IMR-90 (cell line): Measurements from ENCODE around the gene NREP. TPM values are rescaled to one million over a fixed set of nuclear protein-coding genes. Genes with fewer than 3 reads are reported as not detected.
A peak's percentile ranks its signal among the peaks of the same experiment; 100 is the strongest.

Experiments used
- ATAC-seq: fragments of 200-7000 bp; cut with Tn5 transposase; 2 replicates; pipeline ENCODE4 v1.9.1; 2020; ENCODE audit warnings: low read depth, mild to moderate bottlenecking, moderate library complexity
- BruUV-seq: library from RNA; stranded (reverse); fragments of 400-500 nt; replicated peaks from 2 replicates; lab custom pipeline; 2021; lab: Mats Ljungman, UMichigan
- CTCF ChIA-PET: fragments of 300-600 bp; formaldehyde crosslinking; extraction: SDS; loops from one replicate; lab custom pipeline; 2021; ENCODE audit warnings: antibody characterized with exemption; lab: Yijun Ruan, JAX
- POLR2A ChIA-PET: fragments of 300-600 bp; sonication (Branson Sonifier 250); formaldehyde crosslinking; loops from one replicate; lab custom pipeline; 2022; ENCODE audit warnings: antibody characterized with exemption; ENCODE audit not compliant: unreplicated experiment; lab: Charles Lee
- DNase-seq: peaks from one replicate; pipeline ENCODE4 v3.0.0; 2013
- H2AFZ ChIP-seq: replicated peaks from 2 replicates; pipeline ENCODE3; 2013; ENCODE audit warnings: low read length, mild to moderate bottlenecking; ENCODE audit not compliant: poor library complexity
- H2AK5ac ChIP-seq: 2 replicates; pipeline ENCODE4 v1.6.1; 2013; ENCODE audit warnings: low read depth, low read length, inconsistent platforms
- H2AK9ac ChIP-seq: replicated peaks from 2 replicates; pipeline ENCODE3; 2013; ENCODE audit warnings: mild to moderate bottlenecking, low read depth, low read length, moderate library complexity; ENCODE audit not compliant: poor library complexity
- H2BK120ac ChIP-seq: 2 replicates; pipeline ENCODE4 v1.6.1; 2013; ENCODE audit warnings: low read depth, low read length, inconsistent platforms
- H2BK15ac ChIP-seq: 3 replicates; pipeline ENCODE4 v1.6.1; 2013; ENCODE audit warnings: low read depth, low read length, inconsistent platforms
- H2BK20ac ChIP-seq: 2 replicates; pipeline ENCODE4 v1.6.1; 2013; ENCODE audit warnings: low read depth, mild to moderate bottlenecking, inconsistent platforms, low read length, moderate library complexity
- H2BK5ac ChIP-seq: 2 replicates; pipeline ENCODE4 v1.6.1; 2013; ENCODE audit warnings: mild to moderate bottlenecking, low read depth, low read length, inconsistent platforms; ENCODE audit not compliant: poor library complexity, severe bottlenecking
- H3K14ac ChIP-seq: replicated peaks from 2 replicates; pipeline ENCODE4 v1.6.1; 2013; ENCODE audit warnings: low read depth, low read length, inconsistent platforms
- H3K18ac ChIP-seq: 2 replicates; pipeline ENCODE4 v1.6.1; 2013; ENCODE audit warnings: low read depth, low read length, control low read depth
- H3K23ac ChIP-seq: 2 replicates; pipeline ENCODE4 v1.6.1; 2013; ENCODE audit warnings: low read depth, low read length, inconsistent platforms
- H3K27ac ChIP-seq: 2 replicates; pipeline ENCODE4 v1.5.1; 2013; ENCODE audit warnings: mild to moderate bottlenecking, control low read depth, low read length; ENCODE audit not compliant: insufficient read depth
- H3K27me3 ChIP-seq: 2 replicates; pipeline ENCODE4 v1.6.1; 2013; ENCODE audit warnings: low read length; ENCODE audit not compliant: control insufficient read depth, insufficient read depth
- H3K36me3 ChIP-seq: 2 replicates; pipeline ENCODE4 v1.6.1; 2013; ENCODE audit warnings: low read length, mixed read lengths; ENCODE audit not compliant: control insufficient read depth, insufficient read depth
- H3K4ac ChIP-seq: 2 replicates; pipeline ENCODE4 v1.6.1; 2013; ENCODE audit warnings: low read depth, low read length, inconsistent platforms
- H3K4me1 ChIP-seq: 2 replicates; pipeline ENCODE4 v1.6.1; 2013; ENCODE audit warnings: low read length, mixed read lengths; ENCODE audit not compliant: control insufficient read depth, insufficient read depth
- H3K4me2 ChIP-seq: 2 replicates; pipeline ENCODE4 v1.6.1; 2013; ENCODE audit warnings: low read depth, mild to moderate bottlenecking, control low read depth, low read length, moderate library complexity
- H3K4me3 ChIP-seq: 2 replicates; pipeline ENCODE4 v1.5.1; 2013; ENCODE audit warnings: low read depth, mild to moderate bottlenecking, control low read depth, low read length, moderate library complexity; ENCODE audit not compliant: insufficient read depth
- H3K56ac ChIP-seq: 2 replicates; pipeline ENCODE4 v1.6.1; 2013; ENCODE audit warnings: low read length, inconsistent platforms; ENCODE audit not compliant: insufficient read depth; ENCODE audit errors: extremely low read depth
- H3K79me1 ChIP-seq, 2 experiments: 2 replicates each; pipeline ENCODE4 v1.6.1; 2013; ENCODE audit warnings: low read length in 2 of 2, inconsistent platforms in 1 of 2, low read depth in 1 of 2
- H3K9ac ChIP-seq: 2 replicates; pipeline ENCODE4 v1.6.1; 2013; ENCODE audit warnings: low read depth, low read length, control low read depth
- H3K9me1 ChIP-seq: 2 replicates; pipeline ENCODE4 v1.6.1; 2013; ENCODE audit warnings: low read length, inconsistent platforms; ENCODE audit not compliant: insufficient read depth
- H3K9me3 ChIP-seq: 2 replicates; pipeline ENCODE4 v1.6.1; 2013; ENCODE audit warnings: low read length; ENCODE audit not compliant: control insufficient read depth, insufficient read depth
- H4K20me1 ChIP-seq: 2 replicates; pipeline ENCODE4 v1.6.1; 2013; ENCODE audit warnings: low read length, inconsistent platforms; ENCODE audit not compliant: insufficient read depth
- H4K5ac ChIP-seq: 2 replicates; pipeline ENCODE4 v1.6.1; 2013; ENCODE audit warnings: mild to moderate bottlenecking, low read depth, low read length, control low read depth
- H4K8ac ChIP-seq, 2 experiments: 2 replicates each; pipeline ENCODE4 v1.6.1; 2013; ENCODE audit warnings: low read depth in 2 of 2, low read length in 2 of 2, control low read depth in 1 of 2, inconsistent platforms in 1 of 2
- H4K91ac ChIP-seq: 2 replicates; pipeline ENCODE4 v1.6.1; 2013; ENCODE audit warnings: low read depth, low read length, inconsistent platforms; ENCODE audit not compliant: insufficient read depth
- BHLHE40 ChIP-seq: fragments of 150-350 bp; IDR thresholded peaks from 2 replicates; pipeline ENCODE4 v1.6.1; 2016; ENCODE audit warnings: mild to moderate bottlenecking, low read depth, low read length
- CEBPB ChIP-seq: IDR thresholded peaks from 2 replicates; pipeline ENCODE4 v1.6.1; 2012; ENCODE audit warnings: low read depth, low read length, improper control_type of control experiment
- CHD1 ChIP-seq: IDR thresholded peaks from 2 replicates; pipeline ENCODE4 v1.6.1; 2012; ENCODE audit warnings: low read depth, low read length, improper control_type of control experiment
- CTCF ChIP-seq: conservative IDR thresholded peaks from 2 replicates; pipeline ENCODE4 v1.5.1; 2012; ENCODE audit warnings: mild to moderate bottlenecking, low read depth, low read length, improper control_type of control experiment
- FOS ChIP-seq: fragments of 150-350 bp; IDR thresholded peaks from 2 replicates; pipeline ENCODE4 v1.6.1; 2016; ENCODE audit warnings: low read depth, low read length
- MAZ ChIP-seq: IDR thresholded peaks from 2 replicates; pipeline ENCODE4 v1.6.1; 2012; ENCODE audit warnings: low read depth, mild to moderate bottlenecking, low read length, improper control_type of control experiment, moderate library complexity, borderline replicate concordance
- NFE2L2 ChIP-seq: fragments of 150-350 bp; IDR thresholded peaks from 2 replicates; pipeline ENCODE4 v1.6.1; 2016; ENCODE audit warnings: low read depth, mild to moderate bottlenecking, low read length
- RAD21 ChIP-seq: IDR thresholded peaks from 2 replicates; pipeline ENCODE4 v1.6.1; 2012; ENCODE audit warnings: low read length, improper control_type of control experiment
- RCOR1 ChIP-seq: IDR thresholded peaks from 2 replicates; pipeline ENCODE4 v1.6.1; 2012; ENCODE audit warnings: mild to moderate bottlenecking, low read length, improper control_type of control experiment; ENCODE audit not compliant: insufficient replicate concordance
- SMC3 ChIP-seq: fragments of 150-350 bp; IDR thresholded peaks from 2 replicates; pipeline ENCODE4 v1.6.1; 2016; ENCODE audit warnings: low read depth, mild to moderate bottlenecking, antibody characterized with exemption, low read length, moderate library complexity
- USF2 ChIP-seq: fragments of 150-350 bp; IDR thresholded peaks from 2 replicates; pipeline ENCODE4 v1.6.1; 2017; ENCODE audit warnings: mild to moderate bottlenecking, antibody characterized with exemption, low read length, low read depth
- WGBS, 2 experiments: methylation state at CpG; one replicate each; pipeline versions ENCODE4 v1.1.5 to v1.1.7; 2013; ENCODE audit warnings: missing lambda C conversion rate in 2 of 2; ENCODE audit not compliant: insufficient read length in 1 of 2; ENCODE audit errors: extremely low coverage in 2 of 2; 5-methylcytosine and 5-hydroxymethylcytosine counted together
- dilution Hi-C: fragments of 300-500 bp; cut with HindIII; formaldehyde crosslinking; loops from one replicate; pipeline ENCODE4 v1.14.3; 2018; ENCODE audit warnings: low sequenced_read_pairs; ENCODE audit not compliant: unreplicated experiment
- in situ Hi-C: fragments of 300-500 bp; cut with MboI; formaldehyde crosslinking; loops from 3 replicates; pipeline ENCODE4 v1.14.3; 2019; ENCODE audit warnings: low sequenced_read_pairs, inconsistent platforms, mixed read lengths
- intact Hi-C: fragments of 100-400 bp; cut with micrococcal nuclease; formaldehyde crosslinking; loops from 2 replicates; pipeline ENCODE4 v1.10.0; 2022
- polyA plus RNA-seq, 3 experiments: library from polyadenylated mRNA; depleted of rRNA; stranded (reverse); fragments of >200 nt; gene quantifications; 2 replicates each; pipeline ENCODE4 v1.2.3, GENCODE V29; 2012; ENCODE audit warnings: low replicate concordance in 1 of 3
- total RNA-seq: library from RNA; depleted of rRNA; stranded (reverse); fragments of >200 nt; gene quantifications from 2 replicates; pipeline ENCODE4 v1.2.3, GENCODE V29; 2012

The NREP gene
- total and polyA plus RNA-seq, 2 of the 4 experiments (the other 2 are of a cell fraction): 178 to 277 TPM

DNA sequence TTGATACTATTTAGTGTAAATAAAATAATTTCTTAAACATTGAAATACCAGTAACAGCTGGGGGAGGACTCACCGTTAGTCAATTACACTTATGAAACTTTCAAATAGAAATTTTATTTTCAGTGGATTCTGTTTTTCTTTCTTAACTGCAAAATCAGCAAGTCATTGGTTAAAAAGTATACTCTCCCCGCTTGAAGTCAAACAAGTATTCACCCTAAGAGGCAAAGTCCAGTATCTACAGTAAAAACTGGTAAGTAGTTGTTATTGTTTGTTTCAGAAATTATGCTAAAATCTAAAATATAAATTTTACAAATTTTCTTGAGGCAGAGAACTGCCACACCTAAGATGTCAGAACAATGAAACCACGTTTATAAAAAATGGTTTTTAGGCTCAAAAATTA lies 22.4 kb downstream of the NREP start (continued):
- TF ChIP-seq USF2 (no peak), CEBPB (no peak), SMC3 (no peak), MAZ (no peak)

DNA sequence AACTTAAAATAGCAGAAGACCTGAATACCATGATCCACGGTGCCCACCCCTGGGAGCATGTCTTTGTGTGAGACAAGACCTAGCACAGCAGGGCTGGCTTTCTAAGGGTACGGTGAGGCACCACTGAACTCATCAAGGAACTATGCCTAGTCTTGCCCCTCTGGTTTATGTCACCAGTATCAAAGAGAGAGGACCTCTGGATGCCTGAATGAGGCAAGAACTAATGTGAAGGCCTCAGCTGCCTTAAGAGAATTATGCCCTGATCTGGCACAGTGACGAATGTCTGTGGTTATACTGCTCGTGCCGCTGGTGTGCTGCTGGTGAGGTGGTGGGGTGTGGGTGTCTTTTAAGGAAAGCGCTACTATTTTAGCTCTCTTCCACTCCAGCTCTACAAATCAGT lies 23.0 kb downstream of the NREP start:
- peak overlapping the region; percentile 6 for H4K5ac ChIP-seq

More for the DNA sequence above, 23.0 kb downstream of the NREP start:
- ChIA-PET CTCF (no interaction called here), POLR2A (no interaction called here)
- Histone ChIP-seq H3K4me2 (peak overlapping the region; percentile 7), H2AK9ac (peak overlapping the region; percentile 79), H2BK120ac (peak overlapping the region; percentile 65), H3K56ac (peak overlapping the region; percentile 26; the same call in 1 of the 2 replicates), H3K27me3 (no peaks in the 10 kb centered on the region), H3K23ac (peak overlapping the region; percentile 77), H3K36me3 (peaks cover 26% of the 10 kb centered on the region), H4K91ac (peak overlapping the region; percentile 69), H3K9me3 (no peaks in the 10 kb centered on the region), H3K4me3 (no peak overlapping the region), H3K79me1 (peaks cover 22 to 55% of the 10 kb centered on the region in 2 experiments), H3K4me1 (peaks cover 27% of the 10 kb centered on the region), H4K20me1 (no peaks in the 10 kb centered on the region), H2AK5ac (peak overlapping the region; percentile 68), H3K14ac (peak overlapping the region; percentile 73), H3K27ac (peak overlapping the region; percentile 80), H2BK20ac (peak overlapping the region; percentile 75; the same call in 1 of the 2 replicates), H2AFZ (peak overlapping the region; percentile 56), H3K4ac (peak overlapping the region; percentile 81), H3K9ac (0 out of 2 replicates have a peak overlapping the region, but pooled peaks have one; percentile 13), H3K9me1 (peaks cover 17% of the 10 kb centered on the region), H3K18ac (peak overlapping the region; percentile 61), H2BK5ac (peak overlapping the region; percentile 86), H4K8ac (peak overlapping the region; percentile 8 to 84; a peak in 3 of 4 replicates), H2BK15ac (peak overlapping the region; percentile 35; the same call in 2 of the 3 replicates)
- intact Hi-C loops (no loop called here), dilution Hi-C loops (no loop called here), in situ Hi-C loops (no loop called here)
- DNase-seq (peak; percentile 65), ATAC-seq (peak; percentile 35)
- WGBS, 2 experiments: 75% methylated on average over 2 of the region's 6 CpGs; no CpG with 5 or more reads in 1 of the 2 experiments
- no peak for TF ChIP-seq SMC3
- no peak for TF ChIP-seq CTCF
- 0 out of 2 replicates have a peak, but pooled peaks have one; percentile 2 for TF ChIP-seq FOS
- no peak for TF ChIP-seq RAD21
- no peak for TF ChIP-seq NFE2L2
- no peak for TF ChIP-seq CHD1
- 0 out of 2 replicates have a peak, but pooled peaks have one; percentile 35 for TF ChIP-seq BHLHE40
- peak; percentile 71 for TF ChIP-seq CEBPB
- TF ChIP-seq RCOR1: no peak
- BruUV-seq: no TSS peak
